IPS-18a (cell line): ENCODE data around the gene LRRK1.

Experiments
- H3K27ac ChIP-seq: one replicate; pipeline ENCODE4 v1.5.1; 2013; ENCODE audit warnings: low read length
- H3K27me3 ChIP-seq: one replicate; pipeline ENCODE4 v1.6.1; 2013; ENCODE audit warnings: mild to moderate bottlenecking, low read length; ENCODE audit not compliant: control insufficient read depth, insufficient read depth
- H3K36me3 ChIP-seq: one replicate; pipeline ENCODE4 v1.6.1; 2013; ENCODE audit warnings: low read depth, low read length; ENCODE audit not compliant: control insufficient read depth
- H3K4me1 ChIP-seq: one replicate; pipeline ENCODE4 v1.6.1; 2013; ENCODE audit warnings: low read depth, low read length; ENCODE audit not compliant: control insufficient read depth
- H3K4me3 ChIP-seq: one replicate; pipeline ENCODE4 v1.5.1; 2013; ENCODE audit warnings: low read length
- H3K9ac ChIP-seq: one replicate; pipeline ENCODE4 v1.6.1; 2013; ENCODE audit warnings: mild to moderate bottlenecking, low read length, moderate library complexity
- H3K9me3 ChIP-seq: one replicate; pipeline ENCODE4 v1.6.1; 2013; ENCODE audit warnings: low read depth, low read length; ENCODE audit not compliant: control insufficient read depth

Gene LRRK1

DNA sequence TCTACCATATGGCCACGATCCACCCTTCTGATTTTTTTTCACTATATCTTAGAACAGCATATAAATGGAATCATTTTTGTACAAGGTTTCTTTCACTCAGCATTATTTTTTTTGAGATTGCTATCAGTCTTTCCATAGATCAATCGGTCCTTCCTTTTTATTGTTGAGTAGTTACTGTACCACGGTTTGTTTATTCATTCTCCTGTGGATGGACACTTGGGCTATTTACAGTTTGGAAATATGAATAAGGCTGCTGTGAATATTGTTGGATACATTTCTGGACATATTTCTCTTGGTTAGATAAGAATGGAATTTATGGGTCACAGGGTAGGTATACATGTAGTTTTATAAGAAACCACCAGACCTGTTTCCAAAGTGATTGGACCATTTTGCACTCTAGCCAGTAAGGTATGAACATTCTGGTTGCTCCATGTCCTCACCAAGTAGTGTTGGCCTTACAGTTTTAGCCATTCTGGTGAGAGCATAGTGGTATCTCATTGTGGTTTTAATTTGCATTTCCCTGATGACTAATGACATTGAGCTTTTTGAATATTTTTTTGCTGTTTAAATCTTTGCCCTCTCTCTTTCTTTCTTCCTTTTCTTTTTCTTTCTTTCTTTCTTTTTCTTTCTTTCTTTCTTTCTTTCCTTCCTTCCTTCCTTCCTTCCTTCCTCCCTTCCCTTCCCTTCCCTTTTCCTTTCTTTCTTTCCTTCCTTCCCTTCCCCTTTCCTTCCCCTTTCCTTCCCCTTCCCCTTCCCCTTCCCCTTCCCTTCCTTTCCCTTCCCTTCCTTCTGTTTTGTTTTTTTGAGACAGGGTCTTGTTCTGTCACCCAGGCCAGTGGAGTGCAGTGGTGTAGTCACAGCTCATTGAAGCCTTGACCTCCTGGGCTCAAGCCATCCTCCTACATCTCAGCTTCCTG, 49.2 kb downstream of the LRRK1 start:
- Histone ChIP-seq H3K4me1 (no peaks in the 10 kb centered on the region), H3K27ac (no peak overlapping the region), H3K27me3 (peaks cover 22% of the 10 kb centered on the region), H3K36me3 (no peaks in the 10 kb centered on the region), H3K4me3 (no peak overlapping the region), H3K9ac (no peak overlapping the region), H3K9me3 (no peaks in the 10 kb centered on the region)

DNA sequence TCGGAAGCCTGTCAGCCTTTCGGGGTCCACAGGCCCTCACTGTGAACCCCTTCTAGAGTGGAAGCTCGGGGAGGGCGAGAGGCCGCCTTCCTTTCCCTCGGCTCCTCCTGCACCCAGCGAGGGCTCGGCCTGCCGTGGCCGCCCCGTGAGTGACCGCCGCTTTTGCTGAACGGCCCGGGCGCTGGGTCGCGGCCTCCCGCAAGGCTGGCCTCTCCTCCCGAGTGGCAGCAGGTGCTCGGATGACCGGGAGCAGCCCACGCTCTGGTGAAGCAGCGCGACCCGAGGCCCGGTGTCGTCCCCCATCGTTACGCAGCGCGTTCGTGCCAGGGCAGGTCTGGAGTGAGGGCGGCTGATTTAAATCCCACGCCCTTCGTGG, 53.8 kb downstream of the LRRK1 start:
- Histone ChIP-seq H3K27ac (no peak overlapping the region), H3K36me3 (no peaks in the 10 kb centered on the region), H3K4me3 (peak overlapping the region; percentile 55), H3K27me3 (peaks cover 57% of the 10 kb centered on the region), H3K9ac (no peak overlapping the region), H3K9me3 (no peaks in the 10 kb centered on the region), H3K4me1 (peaks cover 14% of the 10 kb centered on the region)

- Histone ChIP-seq H3K4me1 (peaks cover 14% of the 10 kb centered on the region), H3K36me3 (no peaks in the 10 kb centered on the region), H3K9me3 (no peaks in the 10 kb centered on the region), H3K27ac (no peak overlapping the region), H3K9ac (no peak overlapping the region), H3K4me3 (peak overlapping the region; percentile 55), H3K27me3 (peaks cover 57% of the 10 kb centered on the region)
These were observed 54.4 kb downstream of the LRRK1 start for GRCh38 chr15:100973351-100974111.

DNA sequence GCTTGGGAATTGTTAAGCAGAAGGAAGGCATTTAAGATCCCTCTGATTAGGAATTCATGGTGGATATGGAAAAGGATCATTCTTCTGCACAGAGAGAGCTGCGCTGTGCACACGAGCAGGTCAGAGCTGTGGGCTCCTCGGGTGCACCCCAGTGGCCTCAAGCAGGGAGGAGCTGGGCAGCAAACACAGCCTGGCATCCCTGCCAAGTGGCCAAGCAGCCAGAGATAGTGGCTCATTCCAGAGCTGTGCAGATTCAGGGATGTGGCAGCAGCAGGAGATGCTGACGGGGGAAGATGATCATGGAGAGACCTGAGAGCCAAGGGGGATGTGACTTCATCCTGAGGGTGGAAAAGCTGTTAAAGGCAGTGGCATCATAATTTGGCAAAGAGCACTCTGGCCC, 55.9 kb downstream of the LRRK1 start:
- Histone ChIP-seq H3K36me3 (no peaks in the 10 kb centered on the region), H3K27me3 (peaks cover 57% of the 10 kb centered on the region), H3K4me3 (no peak overlapping the region), H3K27ac (no peak overlapping the region), H3K4me1 (peaks cover 14% of the 10 kb centered on the region), H3K9me3 (no peaks in the 10 kb centered on the region), H3K9ac (no peak overlapping the region)

DNA sequence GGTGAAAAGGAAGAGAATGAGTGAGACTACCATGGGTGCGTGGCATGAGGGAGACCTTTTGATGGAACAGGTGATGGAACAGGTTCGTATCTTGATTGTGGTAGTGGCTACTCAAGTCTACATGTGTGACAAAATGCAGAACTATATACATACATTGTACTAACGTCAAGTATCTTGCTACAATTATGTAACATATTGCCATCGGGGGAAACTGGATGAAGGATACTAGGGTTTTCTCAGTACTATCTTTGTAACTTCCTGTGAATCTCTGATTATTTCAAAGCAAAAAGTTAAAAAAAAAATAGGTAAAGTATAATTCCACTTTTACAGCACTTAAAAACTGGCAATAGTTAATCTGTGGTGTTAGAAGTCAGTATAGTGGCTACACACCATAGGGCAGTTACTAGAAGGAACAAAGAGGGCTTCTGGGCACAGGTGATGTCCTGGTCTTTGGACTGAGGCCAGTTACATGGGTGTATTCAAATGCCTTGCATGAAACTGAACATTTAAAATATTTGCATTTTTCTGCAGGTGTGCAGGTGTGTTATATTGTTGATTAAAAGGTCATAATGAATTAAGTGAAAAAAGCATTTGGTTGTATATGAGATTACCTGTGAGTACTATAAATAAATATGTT, 61.4 kb downstream of the LRRK1 start:
- no peak overlapping the region for H3K4me3 ChIP-seq
- H3K9me3 ChIP-seq = no peaks in the 10 kb centered on the region
- H3K27me3 ChIP-seq = peaks cover 13% of the 10 kb centered on the region
- no peaks in the 10 kb centered on the region for H3K4me1 ChIP-seq
- H3K27ac ChIP-seq = no peak overlapping the region
- no peak overlapping the region for H3K9ac ChIP-seq
- no peaks in the 10 kb centered on the region for H3K36me3 ChIP-seq

DNA sequence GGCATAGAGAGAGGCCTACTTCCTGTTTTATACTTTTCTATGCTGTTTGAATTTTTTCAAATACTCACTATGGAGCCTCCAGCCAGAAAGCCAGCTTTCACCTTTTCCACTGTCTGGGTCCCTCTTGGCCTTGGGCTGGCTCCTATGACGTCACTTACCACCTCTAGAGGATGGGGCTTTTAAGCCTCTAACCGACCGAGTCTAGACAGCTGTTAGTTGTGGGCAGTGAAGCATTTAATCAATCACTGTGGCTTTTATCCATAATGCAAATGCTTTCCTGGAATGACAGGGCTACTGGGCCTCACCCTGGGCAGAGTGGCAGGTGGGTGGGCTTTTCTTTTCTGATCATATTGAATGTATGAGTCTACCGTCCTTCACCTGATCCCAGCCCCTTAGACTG, 61.9 kb downstream of the LRRK1 start:
- no peak overlapping the region for H3K27ac ChIP-seq
- H3K4me3 ChIP-seq = no peak overlapping the region
- no peaks in the 10 kb centered on the region for H3K9me3 ChIP-seq
- H3K27me3 ChIP-seq = peaks cover 9% of the 10 kb centered on the region
- H3K36me3 ChIP-seq = no peaks in the 10 kb centered on the region
- H3K9ac ChIP-seq = no peak overlapping the region
- H3K4me1 ChIP-seq = peaks cover under 1% of the 10 kb centered on the region

GRCh38 chr15:100983221-100983620, 64.1 kb downstream of the LRRK1 start:
- H3K4me3 ChIP-seq = no peak overlapping the region
- H3K9me3 ChIP-seq = no peaks in the 10 kb centered on the region
- H3K4me1 ChIP-seq = peaks cover 4% of the 10 kb centered on the region
- H3K27ac ChIP-seq = no peak overlapping the region
- no peaks in the 10 kb centered on the region for H3K36me3 ChIP-seq
- no peaks in the 10 kb centered on the region for H3K27me3 ChIP-seq
- no peak overlapping the region for H3K9ac ChIP-seq

- Histone ChIP-seq H3K4me3 (no peak overlapping the region), H3K4me1 (peaks cover 4% of the 10 kb centered on the region), H3K9me3 (no peaks in the 10 kb centered on the region), H3K27ac (no peak overlapping the region), H3K9ac (no peak overlapping the region), H3K27me3 (no peaks in the 10 kb centered on the region), H3K36me3 (no peaks in the 10 kb centered on the region)
These were observed 66.2 kb downstream of the LRRK1 start for GRCh38 chr15:100985401-100985800.

- Histone ChIP-seq H3K9me3 (no peaks in the 10 kb centered on the region), H3K36me3 (no peaks in the 10 kb centered on the region), H3K27me3 (no peaks in the 10 kb centered on the region), H3K4me3 (no peak overlapping the region), H3K27ac (no peak overlapping the region), H3K9ac (no peak overlapping the region), H3K4me1 (peaks cover 4% of the 10 kb centered on the region)
These were observed 67.2 kb downstream of the LRRK1 start for GRCh38 chr15:100986158-100986896.

GRCh38 chr15:100987143-100987542, 68.0 kb downstream of the LRRK1 start:
- no peaks in the 10 kb centered on the region for H3K9me3 ChIP-seq
- no peak overlapping the region for H3K9ac ChIP-seq
- H3K27ac ChIP-seq = no peak overlapping the region
- H3K4me1 ChIP-seq = peaks cover 4% of the 10 kb centered on the region
- no peaks in the 10 kb centered on the region for H3K27me3 ChIP-seq
- no peak overlapping the region for H3K4me3 ChIP-seq
- H3K36me3 ChIP-seq = no peaks in the 10 kb centered on the region

DNA sequence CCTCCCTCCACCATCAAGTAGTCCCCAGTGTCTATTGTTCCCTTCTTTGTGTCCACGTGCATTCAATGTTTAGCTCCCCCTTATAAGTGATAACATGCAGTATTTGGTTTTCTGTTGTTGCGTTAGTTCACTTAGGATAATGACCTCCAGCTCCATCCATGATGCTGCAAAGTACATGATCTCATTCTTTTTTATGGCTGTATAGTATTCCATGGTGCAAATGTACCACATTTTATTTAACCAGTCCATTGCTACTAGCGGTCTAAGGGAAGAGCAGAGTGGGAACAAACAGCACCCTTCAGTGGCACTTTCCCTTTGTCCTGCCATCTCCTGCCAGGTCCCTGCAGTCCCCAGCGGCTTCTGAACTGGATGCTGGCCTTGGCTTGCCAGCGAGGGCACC, 69.1 kb downstream of the LRRK1 start:
- H3K27ac ChIP-seq = no peak overlapping the region

More for the DNA sequence above, 69.1 kb downstream of the LRRK1 start:
- Histone ChIP-seq H3K27me3 (no peaks in the 10 kb centered on the region), H3K4me3 (no peak overlapping the region), H3K4me1 (peaks cover 4% of the 10 kb centered on the region), H3K36me3 (no peaks in the 10 kb centered on the region), H3K9ac (no peak overlapping the region), H3K9me3 (no peaks in the 10 kb centered on the region)
